GM23248 (cell line): ENCODE results near the gene DEFB118.

Experiments used
- EZH2 ChIP-seq: fragments of 200-600 bp; sonication (generic); IDR thresholded peaks from 2 replicates; pipeline ENCODE4 v1.6.1; 2018; ENCODE audit warnings: antibody characterized with exemption, mild to moderate bottlenecking; ENCODE audit not compliant: insufficient read depth, poor library complexity, severe bottlenecking
- EZH2phosphoT487 ChIP-seq: fragments of 200-600 bp; sonication (generic); IDR thresholded peaks from 2 replicates; pipeline ENCODE4 v1.6.1; 2018; ENCODE audit warnings: antibody characterized with exemption, moderate library complexity, mild to moderate bottlenecking, low read depth; ENCODE audit not compliant: insufficient read depth

DNA sequence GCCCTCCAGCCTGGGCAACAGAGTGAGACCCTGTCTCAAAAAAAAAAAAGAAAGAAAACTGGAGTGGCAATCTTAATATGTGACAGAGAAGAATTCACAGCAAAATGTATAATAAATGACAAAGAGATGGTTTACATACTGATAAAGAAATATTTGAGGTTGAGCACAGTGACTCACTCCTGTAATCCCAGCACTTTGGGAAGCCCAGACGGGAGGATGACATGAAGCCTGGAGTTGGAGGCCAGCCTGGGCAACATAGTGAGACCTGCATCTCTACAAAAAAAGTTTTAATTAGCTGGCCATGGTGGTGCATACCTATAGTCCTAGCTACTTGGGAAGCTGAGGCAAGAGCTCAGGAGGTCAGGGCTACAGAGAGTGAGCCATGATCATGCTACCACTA is 12.4 kb upstream of the DEFB118 start:
- no peak for TF ChIP-seq EZH2
- no peak for TF ChIP-seq EZH2phosphoT487
